Thyroid gland (tissue), 4 donors: ENCODE data around the gene P2RY8.

Experiments
- CTCF ChIP-seq, 6 experiments: fragments of 200-600 bp in 3 of 6; fragments of 450-650 bp in 3 of 6; sonication (generic) in 3 of 6; IDR thresholded peaks; one replicate each; pipeline ENCODE4 v1.5.1; 2016 to 2019; ENCODE audit warnings: antibody characterized with exemption in 6 of 6, mild to moderate bottlenecking in 2 of 6, inconsistent platforms in 1 of 6, moderate library complexity in 1 of 6
- POLR2A ChIP-seq, 2 donors: fragments of 450-650 bp; IDR thresholded peaks; one replicate each; pipeline ENCODE4 v1.6.1; 2017; ENCODE audit warnings: antibody characterized with exemption in 2 of 2, mild to moderate bottlenecking in 2 of 2, moderate library complexity in 1 of 2

- TF ChIP-seq CTCF (IDR thresholded peaks at IDR 0.05) (no peak), POLR2A (IDR thresholded peaks at IDR 0.05) (no peak)
Observed at GRCh38 chrX:1418901-1419544, 118.0 kb downstream of the P2RY8 start.
